GM19025 (cell line): ENCODE results near the gene ALDH5A1.

Experiments used
- ATAC-seq: cut with Tn5 transposase; IDR thresholded peaks from one replicate; pipeline ENCODE4 v1.9.1; 2021; ENCODE audit warnings: mild to moderate bottlenecking, low read depth, moderate library complexity; ENCODE audit not compliant: unreplicated experiment

ALDH5A1 gene

GRCh38 chr6:24522228-24523176 lies 27.7 kb downstream of the ALDH5A1 start:
- ATAC-seq: no peak

GRCh38 chr6:24524329-24524728 lies 29.6 kb downstream of the ALDH5A1 start:
- ATAC-seq: no peak

GRCh38 chr6:24524805-24525204 lies 30.0 kb downstream of the ALDH5A1 start:
- no peak for ATAC-seq

- no peak for ATAC-seq
Measured at GRCh38 chr6:24529985-24530384, 35.2 kb downstream of the ALDH5A1 start.

- ATAC-seq: no peak
Measured at GRCh38 chr6:24534329-24534728, 39.6 kb downstream of the ALDH5A1 start.

GRCh38 chr6:24535210-24535609 lies 40.4 kb downstream of the ALDH5A1 start:
- no peak for ATAC-seq

GRCh38 chr6:24536466-24536865 lies 41.7 kb downstream of the ALDH5A1 start:
- ATAC-seq: no peak

- no peak for ATAC-seq
Measured at GRCh38 chr6:24537082-24537699, 42.4 kb downstream of the ALDH5A1 start.

GRCh38 chr6:24537771-24538385 lies 43.1 kb downstream of the ALDH5A1 start:
- no peak for ATAC-seq

- ATAC-seq: no peak
Measured at GRCh38 chr6:24539416-24539815, 44.6 kb downstream of the ALDH5A1 start.

GRCh38 chr6:24540197-24540596 lies 45.4 kb downstream of the ALDH5A1 start:
- no peak for ATAC-seq

- ATAC-seq: no peak
Measured at GRCh38 chr6:24543683-24544082, 48.9 kb downstream of the ALDH5A1 start.

- ATAC-seq: no peak
Measured at GRCh38 chr6:24545183-24545582, 50.4 kb downstream of the ALDH5A1 start.

GRCh38 chr6:24545691-24546090 lies 50.9 kb downstream of the ALDH5A1 start:
- ATAC-seq: no peak

GRCh38 chr6:24546439-24546838 lies 51.7 kb downstream of the ALDH5A1 start:
- ATAC-seq: no peak

GRCh38 chr6:24547243-24547642 lies 52.5 kb downstream of the ALDH5A1 start:
- ATAC-seq: no peak

GRCh38 chr6:24549158-24549557 lies 54.4 kb downstream of the ALDH5A1 start:
- no peak for ATAC-seq

GRCh38 chr6:24549674-24550353 lies 55.0 kb downstream of the ALDH5A1 start:
- no peak for ATAC-seq

- no peak for ATAC-seq
Measured at GRCh38 chr6:24551139-24551538, 56.4 kb downstream of the ALDH5A1 start.

GRCh38 chr6:24554474-24554873 lies 59.7 kb downstream of the ALDH5A1 start:
- ATAC-seq: no peak

GRCh38 chr6:24558516-24558915 lies 63.7 kb downstream of the ALDH5A1 start:
- no peak for ATAC-seq
